Measurements from ENCODE around the gene HMCN2.

- TF ChIP-seq, protein P1, sequence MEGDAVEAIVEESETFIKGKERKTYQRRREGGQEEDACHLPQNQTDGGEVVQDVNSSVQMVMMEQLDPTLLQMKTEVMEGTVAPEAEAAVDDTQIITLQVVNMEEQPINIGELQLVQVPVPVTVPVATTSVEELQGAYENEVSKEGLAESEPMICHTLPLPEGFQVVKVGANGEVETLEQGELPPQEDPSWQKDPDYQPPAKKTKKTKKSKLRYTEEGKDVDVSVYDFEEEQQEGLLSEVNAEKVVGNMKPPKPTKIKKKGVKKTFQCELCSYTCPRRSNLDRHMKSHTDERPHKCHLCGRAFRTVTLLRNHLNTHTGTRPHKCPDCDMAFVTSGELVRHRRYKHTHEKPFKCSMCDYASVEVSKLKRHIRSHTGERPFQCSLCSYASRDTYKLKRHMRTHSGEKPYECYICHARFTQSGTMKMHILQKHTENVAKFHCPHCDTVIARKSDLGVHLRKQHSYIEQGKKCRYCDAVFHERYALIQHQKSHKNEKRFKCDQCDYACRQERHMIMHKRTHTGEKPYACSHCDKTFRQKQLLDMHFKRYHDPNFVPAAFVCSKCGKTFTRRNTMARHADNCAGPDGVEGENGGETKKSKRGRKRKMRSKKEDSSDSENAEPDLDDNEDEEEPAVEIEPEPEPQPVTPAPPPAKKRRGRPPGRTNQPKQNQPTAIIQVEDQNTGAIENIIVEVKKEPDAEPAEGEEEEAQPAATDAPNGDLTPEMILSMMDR (IDR thresholded peaks at IDR 0.05), result peak; percentile 66
- peak; percentile 72 for TF ChIP-seq EZH2phosphoT487 (IDR thresholded peaks at IDR 0.05)
Measured at GRCh38 chr9:130433168-130433946, 167.8 kb downstream of the HMCN2 start.

All from neural progenitor cell (in vitro differentiated cells).